Measurements from ENCODE around the gene GJB4.
"Not testable (repeated sequence)": the region's sequence is repeated elsewhere in the genome, so short reads cannot be mapped to it uniquely, and the experiment has no call there.

GJB4 gene

GRCh38 chr1:34759503-34760357, at the start of gene GJB4:
Gene GJB4, plus strand, starts transcription at chr1:34759740. Its CDS starts 1,515 bp downstream, at chr1:34761255.
- DNase-seq = peak; percentile 64

- peak; percentile 21 for DNase-seq
These were observed 48.7 kb upstream of the GJB4 start for GRCh38 chr1:34710812-34711211.

- DNase-seq = no peak
These were observed 48.1 kb upstream of the GJB4 start for GRCh38 chr1:34711485-34711884.

GRCh38 chr1:34712007-34712688, 47.4 kb upstream of the GJB4 start:
- DNase-seq = no peak

GRCh38 chr1:34713443-34713842, 46.1 kb upstream of the GJB4 start:
- DNase-seq = no peak

GRCh38 chr1:34714386-34714785, 45.2 kb upstream of the GJB4 start:
- DNase-seq = no peak

- no peak for DNase-seq
These were observed 44.4 kb upstream of the GJB4 start for GRCh38 chr1:34715139-34715538.

GRCh38 chr1:34721241-34721640, 38.3 kb upstream of the GJB4 start:
- DNase-seq = no peak

GRCh38 chr1:34721646-34722355, 37.7 kb upstream of the GJB4 start:
- no peak for DNase-seq

GRCh38 chr1:34726861-34727260, 32.7 kb upstream of the GJB4 start:
- DNase-seq = peak; percentile 5

- no peak for DNase-seq
These were observed 29.1 kb upstream of the GJB4 start for GRCh38 chr1:34730485-34730884.

GRCh38 chr1:34732831-34733230, 26.7 kb upstream of the GJB4 start:
- DNase-seq = not testable (repeated sequence)

- peak; percentile 1 for DNase-seq
These were observed 22.8 kb upstream of the GJB4 start for GRCh38 chr1:34736692-34737091.

GRCh38 chr1:34737236-34737635, 22.3 kb upstream of the GJB4 start:
- DNase-seq = not testable (repeated sequence)

- DNase-seq = peak; percentile 28
These were observed 19.9 kb upstream of the GJB4 start for GRCh38 chr1:34739613-34740012.

- DNase-seq = peak; percentile 7
These were observed 19.2 kb upstream of the GJB4 start for GRCh38 chr1:34740161-34740868.

- DNase-seq = peak; percentile 59
These were observed 16.8 kb upstream of the GJB4 start for GRCh38 chr1:34742667-34743270.

GRCh38 chr1:34743775-34744174, 15.8 kb upstream of the GJB4 start:
- DNase-seq = no peak

- no peak for DNase-seq
These were observed 14.7 kb upstream of the GJB4 start for GRCh38 chr1:34744851-34745250.

- DNase-seq = no peak
These were observed 13.9 kb upstream of the GJB4 start for GRCh38 chr1:34745666-34746065.

- no peak for DNase-seq
These were observed 13.4 kb upstream of the GJB4 start for GRCh38 chr1:34746101-34746500.

Measured in NCI-H69 (cell line).